GM12874 (cell line): ENCODE results near the gene RPL7L1.

Source experiments
- TF ChIP-seq, protein P1 (sequence below): IDR thresholded peaks from 2 replicates; pipeline ENCODE4 v1.5.1; 2011; ENCODE audit warnings: low read depth, mild to moderate bottlenecking, control low read depth, low read length, moderate library complexity; ENCODE audit not compliant: insufficient read depth

Gene RPL7L1

DNA sequence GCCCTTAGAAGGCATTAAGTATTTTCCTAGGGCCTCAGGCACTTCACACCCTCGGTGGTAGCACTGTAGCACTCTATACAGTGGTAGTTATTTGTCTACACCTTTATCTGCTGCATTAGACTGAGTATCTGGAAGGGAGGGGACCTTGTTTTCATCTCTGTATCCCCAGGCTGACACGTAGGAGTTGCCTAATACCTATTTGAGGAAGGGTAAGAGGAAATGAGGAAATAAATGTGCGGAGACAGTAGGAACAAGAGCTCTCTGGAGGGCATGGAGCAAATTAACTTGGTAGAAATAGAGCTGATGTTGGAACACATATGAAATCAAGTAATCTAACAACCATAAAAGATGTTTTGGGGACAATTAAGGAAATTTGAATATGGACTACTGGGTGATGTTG is 53.8 kb downstream of the RPL7L1 start:
- TF ChIP-seq, protein P1, sequence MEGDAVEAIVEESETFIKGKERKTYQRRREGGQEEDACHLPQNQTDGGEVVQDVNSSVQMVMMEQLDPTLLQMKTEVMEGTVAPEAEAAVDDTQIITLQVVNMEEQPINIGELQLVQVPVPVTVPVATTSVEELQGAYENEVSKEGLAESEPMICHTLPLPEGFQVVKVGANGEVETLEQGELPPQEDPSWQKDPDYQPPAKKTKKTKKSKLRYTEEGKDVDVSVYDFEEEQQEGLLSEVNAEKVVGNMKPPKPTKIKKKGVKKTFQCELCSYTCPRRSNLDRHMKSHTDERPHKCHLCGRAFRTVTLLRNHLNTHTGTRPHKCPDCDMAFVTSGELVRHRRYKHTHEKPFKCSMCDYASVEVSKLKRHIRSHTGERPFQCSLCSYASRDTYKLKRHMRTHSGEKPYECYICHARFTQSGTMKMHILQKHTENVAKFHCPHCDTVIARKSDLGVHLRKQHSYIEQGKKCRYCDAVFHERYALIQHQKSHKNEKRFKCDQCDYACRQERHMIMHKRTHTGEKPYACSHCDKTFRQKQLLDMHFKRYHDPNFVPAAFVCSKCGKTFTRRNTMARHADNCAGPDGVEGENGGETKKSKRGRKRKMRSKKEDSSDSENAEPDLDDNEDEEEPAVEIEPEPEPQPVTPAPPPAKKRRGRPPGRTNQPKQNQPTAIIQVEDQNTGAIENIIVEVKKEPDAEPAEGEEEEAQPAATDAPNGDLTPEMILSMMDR = no peak

DNA sequence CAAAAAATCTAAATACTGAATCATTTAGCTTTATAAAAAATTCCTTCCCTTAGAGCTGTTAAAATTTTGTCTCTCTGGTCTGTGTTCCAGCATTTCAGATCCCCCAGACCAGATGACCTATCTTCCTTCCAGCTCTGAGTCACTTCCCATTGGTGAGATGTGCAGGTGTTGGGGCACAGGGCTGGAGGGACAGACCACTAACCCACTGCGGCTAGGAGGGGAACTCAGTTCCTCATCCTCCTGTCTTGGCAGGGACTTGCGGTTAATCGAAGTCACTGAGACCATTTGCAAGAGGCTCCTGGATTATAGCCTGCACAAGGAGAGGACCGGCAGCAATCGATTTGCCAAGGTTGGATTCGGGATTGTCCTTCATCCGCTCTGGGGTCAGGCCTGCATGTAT is 55.9 kb downstream of the RPL7L1 start:
- TF ChIP-seq, protein P1 = no peak

DNA sequence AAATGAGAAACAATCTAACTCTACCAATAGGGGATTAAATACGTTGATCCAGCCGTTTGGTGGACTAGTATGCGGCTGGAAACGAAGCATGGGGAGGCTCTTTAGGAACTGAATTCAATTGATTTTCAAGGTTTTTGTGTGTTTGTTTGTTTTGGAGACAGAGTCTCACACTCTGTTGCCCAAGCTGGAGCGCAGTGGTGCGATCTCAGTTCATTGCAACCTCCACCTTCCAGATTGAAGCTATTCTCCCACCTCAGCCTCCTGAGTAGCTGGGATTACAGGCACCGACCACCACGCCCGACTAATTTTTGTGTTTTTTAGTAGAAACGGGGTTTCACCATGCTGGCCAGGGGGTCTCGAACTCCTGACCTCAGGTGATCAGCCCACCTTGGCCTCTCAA is 57.0 kb downstream of the RPL7L1 start:
- TF ChIP-seq, protein P1 = no peak

DNA sequence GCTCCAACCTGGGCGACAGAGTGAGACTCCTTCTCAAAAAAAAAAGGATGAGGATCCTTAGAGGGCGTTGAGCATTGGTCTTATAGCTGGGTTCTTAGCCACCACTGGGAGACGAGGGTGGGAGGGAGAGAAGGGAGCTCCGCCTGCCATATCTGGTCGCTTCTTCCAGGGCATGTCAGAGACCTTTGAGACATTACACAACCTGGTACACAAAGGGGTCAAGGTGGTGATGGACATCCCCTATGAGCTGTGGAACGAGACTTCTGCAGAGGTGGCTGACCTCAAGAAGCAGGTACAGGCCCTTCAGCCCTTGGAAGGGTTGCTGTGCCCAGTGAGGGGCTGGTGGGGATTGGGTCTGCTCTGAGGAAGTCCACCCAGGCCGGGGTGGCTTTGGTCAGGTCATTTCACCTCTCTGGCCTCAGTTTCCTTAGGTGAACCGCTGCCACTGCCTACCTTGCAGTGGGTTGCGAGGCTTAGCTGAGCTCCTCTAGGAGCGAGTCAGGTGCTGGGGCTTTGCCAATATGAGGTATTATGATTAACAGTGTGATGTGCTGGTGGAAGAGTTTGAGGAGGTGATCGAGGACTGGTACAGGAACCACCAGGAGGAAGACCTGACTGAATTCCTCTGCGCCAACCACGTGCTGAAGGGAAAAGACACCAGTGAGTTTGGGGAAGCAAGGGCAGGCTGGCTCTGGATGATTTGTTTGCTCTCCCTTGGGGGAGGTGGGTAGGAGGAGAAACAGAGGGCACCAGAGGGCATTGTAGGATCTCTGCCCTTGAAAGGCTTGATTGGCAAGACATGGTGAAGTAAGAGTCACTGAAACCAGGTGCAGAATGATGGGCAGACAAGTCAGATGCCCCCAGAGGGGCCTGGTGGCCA is 58.4 kb downstream of the RPL7L1 start:
- TF ChIP-seq, protein P1 = no peak

DNA sequence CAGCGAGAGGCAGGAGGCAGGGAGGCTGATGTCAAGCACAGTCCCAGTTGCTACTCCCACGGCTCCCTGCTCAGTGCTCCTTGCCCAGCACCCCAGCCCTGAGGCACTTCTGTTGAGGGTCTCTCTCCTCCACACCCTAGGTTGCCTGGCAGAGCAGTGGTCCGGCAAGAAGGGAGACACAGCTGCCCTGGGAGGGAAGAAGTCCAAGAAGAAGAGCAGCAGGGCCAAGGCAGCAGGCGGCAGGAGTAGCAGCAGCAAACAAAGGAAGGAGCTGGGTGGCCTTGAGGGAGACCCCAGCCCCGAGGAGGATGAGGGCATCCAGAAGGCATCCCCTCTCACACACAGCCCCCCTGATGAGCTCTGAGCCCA is 59.0 kb downstream of the RPL7L1 start:
- TF ChIP-seq, protein P1 = no peak

DNA sequence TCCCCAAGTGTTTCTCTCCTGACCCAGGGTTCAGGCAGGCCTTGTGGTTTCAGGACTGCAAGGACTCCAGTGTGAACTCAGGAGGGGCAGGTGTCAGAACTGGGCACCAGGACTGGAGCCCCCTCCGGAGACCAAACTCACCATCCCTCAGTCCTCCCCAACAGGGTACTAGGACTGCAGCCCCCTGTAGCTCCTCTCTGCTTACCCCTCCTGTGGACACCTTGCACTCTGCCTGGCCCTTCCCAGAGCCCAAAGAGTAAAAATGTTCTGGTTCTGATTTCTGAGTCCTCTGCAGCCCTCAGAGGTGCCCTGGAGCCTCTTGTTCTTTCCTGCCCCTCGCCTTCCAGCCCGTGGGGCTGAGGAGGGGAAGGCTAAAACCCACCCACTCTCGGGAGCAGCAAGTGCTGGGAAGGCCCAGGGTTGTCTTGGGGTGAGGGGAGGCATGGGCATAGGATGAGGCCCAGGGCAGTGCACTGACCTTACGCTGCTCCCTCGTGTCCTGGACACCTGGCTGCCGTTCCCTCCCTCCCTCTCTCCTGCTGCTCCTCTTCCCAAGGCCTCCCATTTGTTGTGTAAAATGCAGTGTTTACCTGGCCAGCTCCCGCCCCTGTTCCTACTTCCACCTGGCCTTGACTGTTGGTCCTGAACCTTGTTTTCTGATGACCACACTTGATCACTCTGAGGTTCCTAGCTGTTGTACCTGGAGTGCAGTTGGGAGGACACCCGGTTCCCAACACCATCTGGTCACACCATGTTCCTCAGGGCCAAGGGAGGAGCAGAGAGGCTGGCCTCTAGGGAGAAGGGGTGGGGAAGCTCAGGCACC is 59.8 kb downstream of the RPL7L1 start:
- TF ChIP-seq, protein P1 = no peak
